ENCODE measurements around the gene CSF2RB. TPM values are rescaled to one million over a fixed set of nuclear protein-coding genes. Genes with fewer than 3 reads are reported as not detected.

CSF2RB gene
- total and polyA plus RNA-seq, 8 donors, result 2.5 to 47.5 (median 3.6) TPM

DNA sequence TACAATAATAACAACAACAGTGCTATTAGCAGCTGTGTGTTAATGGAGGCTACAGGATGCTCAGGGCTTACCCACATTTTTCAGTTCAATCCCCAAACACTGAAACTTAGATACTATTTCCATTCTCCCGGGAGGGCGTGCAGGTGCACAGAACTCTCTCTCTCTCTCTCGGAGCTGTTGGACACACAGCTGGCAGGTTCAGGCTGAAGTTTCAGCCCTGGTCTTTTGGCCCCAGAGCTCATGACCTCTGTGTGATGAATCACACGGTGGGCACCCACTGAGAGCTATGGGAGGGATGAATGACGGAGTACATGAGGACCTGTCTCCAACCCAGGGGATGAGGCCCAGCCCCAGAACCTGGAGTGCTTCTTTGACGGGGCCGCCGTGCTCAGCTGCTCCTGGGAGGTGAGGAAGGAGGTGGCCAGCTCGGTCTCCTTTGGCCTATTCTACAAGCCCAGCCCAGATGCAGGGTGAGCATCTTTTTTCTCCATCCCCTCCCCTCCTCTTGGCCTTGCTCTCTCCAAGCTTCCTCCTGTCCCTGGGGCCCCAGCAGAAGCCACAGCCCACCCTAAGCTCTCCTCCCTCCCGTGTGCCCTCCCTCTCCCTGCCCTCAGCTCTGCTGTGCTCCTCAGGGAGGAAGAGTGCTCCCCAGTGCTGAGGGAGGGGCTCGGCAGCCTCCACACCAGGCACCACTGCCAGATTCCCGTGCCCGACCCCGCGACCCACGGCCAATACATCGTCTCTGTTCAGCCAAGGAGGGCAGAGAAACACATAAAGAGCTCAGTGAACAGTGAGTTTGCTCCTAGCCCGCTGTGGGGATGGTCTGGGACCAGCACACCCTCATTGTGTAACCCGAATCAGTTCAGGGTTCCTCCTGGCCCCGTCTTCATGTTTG lies 16.9 kb downstream of the CSF2RB start:
- Histone ChIP-seq H3K27ac (no peak overlapping the region), H3K9me3 (no peaks in the 10 kb centered on the region), H3K36me3 (peaks cover 0 to 99% of the 10 kb centered on the region in 2 donors), H3K4me3 (no peak overlapping the region), H3K27me3 (no peaks in the 10 kb centered on the region), H3K4me1 (peaks cover 0 to under 1% of the 10 kb centered on the region in 2 donors)
- no peak for DNase-seq
- intact Hi-C loops (cut with DNase I), result no loop called here
- no peak for ATAC-seq
- TF ChIP-seq, protein P1, sequence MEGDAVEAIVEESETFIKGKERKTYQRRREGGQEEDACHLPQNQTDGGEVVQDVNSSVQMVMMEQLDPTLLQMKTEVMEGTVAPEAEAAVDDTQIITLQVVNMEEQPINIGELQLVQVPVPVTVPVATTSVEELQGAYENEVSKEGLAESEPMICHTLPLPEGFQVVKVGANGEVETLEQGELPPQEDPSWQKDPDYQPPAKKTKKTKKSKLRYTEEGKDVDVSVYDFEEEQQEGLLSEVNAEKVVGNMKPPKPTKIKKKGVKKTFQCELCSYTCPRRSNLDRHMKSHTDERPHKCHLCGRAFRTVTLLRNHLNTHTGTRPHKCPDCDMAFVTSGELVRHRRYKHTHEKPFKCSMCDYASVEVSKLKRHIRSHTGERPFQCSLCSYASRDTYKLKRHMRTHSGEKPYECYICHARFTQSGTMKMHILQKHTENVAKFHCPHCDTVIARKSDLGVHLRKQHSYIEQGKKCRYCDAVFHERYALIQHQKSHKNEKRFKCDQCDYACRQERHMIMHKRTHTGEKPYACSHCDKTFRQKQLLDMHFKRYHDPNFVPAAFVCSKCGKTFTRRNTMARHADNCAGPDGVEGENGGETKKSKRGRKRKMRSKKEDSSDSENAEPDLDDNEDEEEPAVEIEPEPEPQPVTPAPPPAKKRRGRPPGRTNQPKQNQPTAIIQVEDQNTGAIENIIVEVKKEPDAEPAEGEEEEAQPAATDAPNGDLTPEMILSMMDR (IDR thresholded peaks at IDR 0.05), result no peak

DNA sequence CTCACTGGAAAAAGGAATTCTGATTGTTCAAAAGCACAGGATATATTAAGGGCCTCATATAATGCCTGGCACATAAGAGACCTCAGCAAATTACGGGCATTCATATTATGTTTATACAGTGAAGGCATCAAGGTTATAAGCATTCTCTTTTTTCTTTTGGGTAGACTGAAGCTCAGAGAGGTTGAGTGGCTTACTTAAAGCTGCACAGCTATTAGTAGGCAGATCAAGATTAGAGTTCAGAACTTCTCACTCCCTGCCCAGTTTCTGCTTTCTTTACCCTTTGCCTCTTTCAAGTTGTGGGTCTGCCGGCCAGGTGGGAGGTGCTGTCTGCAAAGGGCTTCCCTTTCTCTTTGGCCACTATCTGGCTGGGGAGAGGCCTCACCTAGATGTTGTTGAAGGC lies 18.0 kb downstream of the CSF2RB start:
- DNase-seq, result no peak
- no peaks in the 10 kb centered on the region for H3K9me3 ChIP-seq
- TF ChIP-seq, protein P1 (IDR thresholded peaks at IDR 0.05), result no peak
- intact Hi-C loops (cut with DNase I), result no loop called here
- peaks cover 0 to 12% of the 10 kb centered on the region in 2 donors for H3K4me1 ChIP-seq
- H3K27me3 ChIP-seq, result no peaks in the 10 kb centered on the region
- no peak overlapping the region for H3K4me3 ChIP-seq
- no peak overlapping the region for H3K27ac ChIP-seq
- no peak for ATAC-seq
- H3K36me3 ChIP-seq, result peaks cover 0 to 94% of the 10 kb centered on the region in 2 donors

DNA sequence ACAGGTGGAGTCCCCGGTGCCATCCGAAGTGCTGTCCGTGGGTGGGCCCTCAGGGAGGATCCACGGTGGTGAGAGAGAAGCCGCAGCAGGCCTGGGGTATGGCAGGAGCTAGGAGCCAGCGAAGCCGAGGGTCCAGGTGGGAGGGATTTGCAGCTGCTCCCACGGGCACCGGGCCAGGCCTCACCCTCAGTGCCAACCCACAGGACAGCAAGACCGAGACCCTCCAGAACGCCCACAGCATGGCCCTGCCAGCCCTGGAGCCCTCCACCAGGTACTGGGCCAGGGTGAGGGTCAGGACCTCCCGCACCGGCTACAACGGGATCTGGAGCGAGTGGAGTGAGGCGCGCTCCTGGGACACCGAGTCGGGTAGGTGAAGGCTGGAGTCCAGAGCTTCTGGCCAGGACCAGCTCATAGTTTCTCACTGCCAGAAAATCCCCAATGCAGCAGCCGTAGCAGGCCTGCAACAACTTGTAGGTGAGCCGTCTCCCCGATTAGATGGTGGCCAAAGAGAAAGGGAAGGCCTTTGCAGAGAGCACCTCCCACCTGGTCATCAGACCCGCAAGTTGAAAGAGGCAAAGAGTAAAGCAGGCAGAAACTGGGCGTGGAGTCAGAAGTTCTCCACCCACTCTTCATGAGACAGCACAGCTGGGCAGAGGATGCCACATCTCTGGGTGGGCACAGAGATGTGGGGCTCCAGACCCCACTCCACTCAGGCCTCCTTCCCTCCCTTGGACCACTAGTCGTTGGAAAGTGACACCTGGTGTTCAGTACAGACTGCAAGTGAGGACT lies 20.4 kb downstream of the CSF2RB start:
- Histone ChIP-seq H3K4me1 (peaks cover 0 to 24% of the 10 kb centered on the region in 2 donors), H3K27ac (peak overlapping the region in 1 of 2 donors; percentile 1), H3K9me3 (no peaks in the 10 kb centered on the region), H3K27me3 (no peaks in the 10 kb centered on the region), H3K4me3 (no peak overlapping the region), H3K36me3 (peaks cover 0 to 90% of the 10 kb centered on the region in 2 donors)
- ATAC-seq (no peak), DNase-seq (no peak)
- intact Hi-C loops (cut with DNase I), result no loop called here
- TF ChIP-seq, protein P1 (IDR thresholded peaks at IDR 0.05), result no peak

DNA sequence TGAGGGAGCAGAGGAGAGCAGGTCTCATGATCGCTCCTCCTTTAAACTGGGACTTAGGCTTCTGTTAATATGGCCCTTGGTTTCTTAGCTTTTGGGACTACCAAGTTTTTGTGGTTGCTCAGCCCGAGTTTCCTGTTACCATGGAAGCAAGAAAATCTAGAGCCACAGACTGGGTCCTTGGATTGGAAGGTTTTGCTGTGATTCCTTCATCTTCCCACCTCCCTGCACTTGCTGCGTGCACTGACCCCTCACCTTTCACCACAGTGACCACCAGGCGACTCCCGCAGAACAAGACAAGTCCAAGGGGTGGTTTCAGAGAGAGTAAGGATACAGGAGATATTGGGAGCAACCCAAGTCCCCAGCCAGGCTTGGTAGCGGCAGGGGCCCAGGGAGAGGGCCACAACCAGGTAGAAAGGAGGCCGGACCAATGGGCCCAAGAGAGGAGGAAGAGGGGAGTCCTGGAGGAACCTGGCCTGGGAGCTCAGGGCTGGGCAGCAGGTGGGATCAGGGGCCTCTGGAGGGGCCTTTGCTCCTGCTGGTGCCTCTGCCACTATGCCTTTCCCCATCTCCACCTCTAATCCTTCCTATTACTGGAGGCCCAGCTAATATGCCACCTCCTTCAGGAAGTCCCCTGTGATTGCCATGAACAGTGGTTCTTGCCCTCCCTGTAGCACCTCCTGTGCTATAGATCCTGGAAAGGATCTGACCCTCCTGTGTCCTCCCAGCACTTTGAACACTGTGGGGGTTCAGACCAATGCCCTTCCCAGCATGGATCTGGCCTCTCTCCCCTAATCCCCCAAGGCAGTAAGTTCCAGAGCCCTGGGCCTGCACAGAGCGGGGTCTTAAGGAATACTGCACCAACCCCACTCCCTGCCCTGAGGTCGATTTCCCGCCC lies 21.2 kb downstream of the CSF2RB start:
- no peaks in the 10 kb centered on the region for H3K9me3 ChIP-seq
- no peaks in the 10 kb centered on the region for H3K27me3 ChIP-seq
- DNase-seq (no peak), ATAC-seq (no peak)
- H3K4me1 ChIP-seq, result peaks cover 0 to 24% of the 10 kb centered on the region in 2 donors
- no peak overlapping the region for H3K4me3 ChIP-seq
- H3K27ac ChIP-seq, result peak overlapping the region in 1 of 2 donors; percentile 1
- TF ChIP-seq, protein P1 (IDR thresholded peaks at IDR 0.05), result no peak
- intact Hi-C loops (cut with DNase I), result no loop called here
- peaks cover 0 to 81% of the 10 kb centered on the region in 2 donors for H3K36me3 ChIP-seq

Data from left lung (tissue), 10 donors.